ENCODE results near the gene SNX25.

DNA sequence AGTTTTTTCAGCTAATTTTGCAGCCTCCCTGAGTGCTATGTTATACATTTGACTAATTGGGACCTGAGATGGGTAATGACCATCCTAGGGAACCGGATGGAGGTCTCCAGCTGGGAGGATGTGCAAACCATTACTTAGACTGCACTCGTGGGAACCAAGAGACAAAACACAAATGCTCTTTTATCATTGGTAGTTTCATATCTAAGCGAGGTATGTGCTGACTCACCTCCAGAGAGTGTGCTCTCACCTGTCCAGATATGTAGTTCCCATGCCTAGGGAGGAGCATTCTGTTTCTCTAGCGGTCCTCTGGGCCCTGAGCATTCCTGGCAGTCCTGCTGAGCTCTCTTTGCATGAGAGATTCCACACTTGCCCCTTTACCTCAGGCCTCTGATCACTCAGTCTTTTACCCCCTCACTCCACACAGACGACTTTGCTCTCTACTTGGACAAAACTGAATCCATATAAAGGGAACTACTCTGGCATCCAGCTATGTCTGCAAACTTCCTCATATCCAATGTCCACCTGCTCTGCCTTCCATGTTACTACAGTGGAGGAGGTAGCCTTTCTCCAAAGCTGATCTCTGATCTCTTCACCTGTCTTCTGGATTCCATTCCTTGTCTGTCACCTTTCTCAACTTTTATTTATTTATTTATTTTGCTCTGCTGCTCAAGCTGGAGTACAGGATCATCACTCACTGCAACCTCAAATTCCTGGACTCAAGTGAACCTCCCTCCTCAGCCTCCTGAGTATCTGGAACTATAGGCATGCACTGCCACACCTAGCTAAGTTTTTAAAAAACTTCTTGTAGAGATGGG, 97.9 kb downstream of the SNX25 start:
- TF ChIP-seq, protein P1, sequence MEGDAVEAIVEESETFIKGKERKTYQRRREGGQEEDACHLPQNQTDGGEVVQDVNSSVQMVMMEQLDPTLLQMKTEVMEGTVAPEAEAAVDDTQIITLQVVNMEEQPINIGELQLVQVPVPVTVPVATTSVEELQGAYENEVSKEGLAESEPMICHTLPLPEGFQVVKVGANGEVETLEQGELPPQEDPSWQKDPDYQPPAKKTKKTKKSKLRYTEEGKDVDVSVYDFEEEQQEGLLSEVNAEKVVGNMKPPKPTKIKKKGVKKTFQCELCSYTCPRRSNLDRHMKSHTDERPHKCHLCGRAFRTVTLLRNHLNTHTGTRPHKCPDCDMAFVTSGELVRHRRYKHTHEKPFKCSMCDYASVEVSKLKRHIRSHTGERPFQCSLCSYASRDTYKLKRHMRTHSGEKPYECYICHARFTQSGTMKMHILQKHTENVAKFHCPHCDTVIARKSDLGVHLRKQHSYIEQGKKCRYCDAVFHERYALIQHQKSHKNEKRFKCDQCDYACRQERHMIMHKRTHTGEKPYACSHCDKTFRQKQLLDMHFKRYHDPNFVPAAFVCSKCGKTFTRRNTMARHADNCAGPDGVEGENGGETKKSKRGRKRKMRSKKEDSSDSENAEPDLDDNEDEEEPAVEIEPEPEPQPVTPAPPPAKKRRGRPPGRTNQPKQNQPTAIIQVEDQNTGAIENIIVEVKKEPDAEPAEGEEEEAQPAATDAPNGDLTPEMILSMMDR (IDR thresholded peaks at IDR 0.05; ENCODE audit: insufficient read depth, low read depth, low read length) = no peak
- no peak for TF ChIP-seq EZH2 (IDR thresholded peaks at IDR 0.05; ENCODE audit: insufficient read depth, low read length)
